ENCODE measurements around the gene KRT82.
"Not testable (repeated sequence)": the region's sequence is repeated elsewhere in the genome, so short reads cannot be mapped to it uniquely, and the experiment has no call there.

KRT82 gene

GRCh38 chr12:52405922-52406385 is at the start of gene KRT82:
Gene KRT82 (minus strand): TSS chr12:52406335. CDS start chr12:52406277, 58 bp downstream.
- Histone ChIP-seq H3K4me1 (ENCODE audit: control insufficient read depth, low read depth, low read length) (no peaks in the 10 kb centered on the region), H3K27ac (ENCODE audit: low read length) (no peak within 1 kb of the TSS), H3K27me3 (ENCODE audit: control insufficient read depth, insufficient read depth, low read length) (no peaks in the 10 kb centered on the region), H3K9me3 (ENCODE audit: control insufficient read depth, low read depth, low read length) (no peaks in the 10 kb centered on the region), H3K9ac (ENCODE audit: low read length) (no peak within 1 kb of the TSS), H3K4me3 (ENCODE audit: low read length) (no peak within 1 kb of the TSS), H3K36me3 (ENCODE audit: control insufficient read depth, low read depth, low read length) (no peaks in the 10 kb centered on the region)

- Histone ChIP-seq H3K27ac (ENCODE audit: low read length) (no peak overlapping the region), H3K36me3 (ENCODE audit: control insufficient read depth, low read depth, low read length) (no peaks in the 10 kb centered on the region), H3K27me3 (ENCODE audit: control insufficient read depth, insufficient read depth, low read length) (no peaks in the 10 kb centered on the region), H3K9ac (ENCODE audit: low read length) (no peak overlapping the region), H3K4me1 (ENCODE audit: control insufficient read depth, low read depth, low read length) (peaks cover 9% of the 10 kb centered on the region), H3K4me3 (ENCODE audit: low read length) (no peak overlapping the region), H3K9me3 (ENCODE audit: control insufficient read depth, low read depth, low read length) (no peaks in the 10 kb centered on the region)
Observed at GRCh38 chr12:52455821-52456220, 49.7 kb upstream of the KRT82 start.

GRCh38 chr12:52454411-52455201 is 48.5 kb upstream of the KRT82 start:
- H3K9ac ChIP-seq (ENCODE audit: low read length), result no peak overlapping the region
- H3K36me3 ChIP-seq (ENCODE audit: control insufficient read depth, low read depth, low read length), result no peaks in the 10 kb centered on the region
- H3K4me3 ChIP-seq (ENCODE audit: low read length), result no peak overlapping the region
- H3K9me3 ChIP-seq (ENCODE audit: control insufficient read depth, low read depth, low read length), result no peaks in the 10 kb centered on the region
- peaks cover 9% of the 10 kb centered on the region for H3K4me1 ChIP-seq (ENCODE audit: control insufficient read depth, low read depth, low read length)
- no peak overlapping the region for H3K27ac ChIP-seq (ENCODE audit: low read length)
- no peaks in the 10 kb centered on the region for H3K27me3 ChIP-seq (ENCODE audit: control insufficient read depth, insufficient read depth, low read length)

- H3K9me3 ChIP-seq (ENCODE audit: control insufficient read depth, low read depth, low read length), result no peaks in the 10 kb centered on the region
- no peak within 1 kb of the TSS for H3K4me3 ChIP-seq (ENCODE audit: low read length)
- no peaks in the 10 kb centered on the region for H3K27me3 ChIP-seq (ENCODE audit: control insufficient read depth, insufficient read depth, low read length)
- H3K9ac ChIP-seq (ENCODE audit: low read length), result no peak within 1 kb of the TSS
- peaks cover 9% of the 10 kb centered on the region for H3K4me1 ChIP-seq (ENCODE audit: control insufficient read depth, low read depth, low read length)
- no peak within 1 kb of the TSS for H3K27ac ChIP-seq (ENCODE audit: low read length)
- no peaks in the 10 kb centered on the region for H3K36me3 ChIP-seq (ENCODE audit: control insufficient read depth, low read depth, low read length)
Observed at GRCh38 chr12:52452101-52452500, 46.0 kb upstream of the KRT82 start, which contains the start of gene KRT6B. Gene KRT6B (minus strand): TSS chr12:52452146. CDS start chr12:52452078, 68 bp downstream.

- Histone ChIP-seq H3K4me3 (ENCODE audit: low read length) (no peak overlapping the region), H3K4me1 (ENCODE audit: control insufficient read depth, low read depth, low read length) (no peaks in the 10 kb centered on the region), H3K27ac (ENCODE audit: low read length) (no peak overlapping the region), H3K9ac (ENCODE audit: low read length) (no peak overlapping the region), H3K36me3 (ENCODE audit: control insufficient read depth, low read depth, low read length) (no peaks in the 10 kb centered on the region), H3K27me3 (ENCODE audit: control insufficient read depth, insufficient read depth, low read length) (no peaks in the 10 kb centered on the region), H3K9me3 (ENCODE audit: control insufficient read depth, low read depth, low read length) (no peaks in the 10 kb centered on the region)
Observed at GRCh38 chr12:52448228-52448627, 42.1 kb upstream of the KRT82 start.

GRCh38 chr12:52447196-52447595 is 41.1 kb upstream of the KRT82 start:
- not testable (repeated sequence) for H3K4me1 ChIP-seq (ENCODE audit: control insufficient read depth, low read depth, low read length); H3K27me3 ChIP-seq (ENCODE audit: control insufficient read depth, insufficient read depth, low read length); H3K9me3 ChIP-seq (ENCODE audit: control insufficient read depth, low read depth, low read length); H3K4me3 ChIP-seq (ENCODE audit: low read length); H3K36me3 ChIP-seq (ENCODE audit: control insufficient read depth, low read depth, low read length); H3K9ac ChIP-seq (ENCODE audit: low read length); H3K27ac ChIP-seq (ENCODE audit: low read length)

- Histone ChIP-seq H3K9me3 (ENCODE audit: control insufficient read depth, low read depth, low read length) (no peaks in the 10 kb centered on the region), H3K27me3 (ENCODE audit: control insufficient read depth, insufficient read depth, low read length) (no peaks in the 10 kb centered on the region), H3K36me3 (ENCODE audit: control insufficient read depth, low read depth, low read length) (no peaks in the 10 kb centered on the region), H3K4me3 (ENCODE audit: low read length) (no peak overlapping the region), H3K27ac (ENCODE audit: low read length) (no peak overlapping the region), H3K9ac (ENCODE audit: low read length) (no peak overlapping the region), H3K4me1 (ENCODE audit: control insufficient read depth, low read depth, low read length) (peaks cover 11% of the 10 kb centered on the region)
Observed at GRCh38 chr12:52446367-52447045, 40.4 kb upstream of the KRT82 start.

GRCh38 chr12:52445876-52446275 is 39.7 kb upstream of the KRT82 start:
- H3K9me3 ChIP-seq (ENCODE audit: control insufficient read depth, low read depth, low read length), result no peaks in the 10 kb centered on the region
- no peak overlapping the region for H3K27ac ChIP-seq (ENCODE audit: low read length)
- peaks cover 12% of the 10 kb centered on the region for H3K4me1 ChIP-seq (ENCODE audit: control insufficient read depth, low read depth, low read length)
- no peak overlapping the region for H3K9ac ChIP-seq (ENCODE audit: low read length)
- no peaks in the 10 kb centered on the region for H3K36me3 ChIP-seq (ENCODE audit: control insufficient read depth, low read depth, low read length)
- H3K4me3 ChIP-seq (ENCODE audit: low read length), result no peak overlapping the region
- H3K27me3 ChIP-seq (ENCODE audit: control insufficient read depth, insufficient read depth, low read length), result no peaks in the 10 kb centered on the region

GRCh38 chr12:52444647-52445595 is 38.8 kb upstream of the KRT82 start:
- Histone ChIP-seq H3K4me1 (ENCODE audit: control insufficient read depth, low read depth, low read length) (peaks cover 12% of the 10 kb centered on the region), H3K9ac (ENCODE audit: low read length) (no peak overlapping the region), H3K36me3 (ENCODE audit: control insufficient read depth, low read depth, low read length) (no peaks in the 10 kb centered on the region), H3K27ac (ENCODE audit: low read length) (no peak overlapping the region), H3K4me3 (ENCODE audit: low read length) (no peak overlapping the region), H3K9me3 (ENCODE audit: control insufficient read depth, low read depth, low read length) (no peaks in the 10 kb centered on the region), H3K27me3 (ENCODE audit: control insufficient read depth, insufficient read depth, low read length) (no peaks in the 10 kb centered on the region)

- H3K4me1 ChIP-seq (ENCODE audit: control insufficient read depth, low read depth, low read length), result peaks cover 12% of the 10 kb centered on the region
- H3K27ac ChIP-seq (ENCODE audit: low read length), result no peak overlapping the region
- no peak overlapping the region for H3K9ac ChIP-seq (ENCODE audit: low read length)
- H3K27me3 ChIP-seq (ENCODE audit: control insufficient read depth, insufficient read depth, low read length), result no peaks in the 10 kb centered on the region
- no peak overlapping the region for H3K4me3 ChIP-seq (ENCODE audit: low read length)
- H3K36me3 ChIP-seq (ENCODE audit: control insufficient read depth, low read depth, low read length), result no peaks in the 10 kb centered on the region
- no peaks in the 10 kb centered on the region for H3K9me3 ChIP-seq (ENCODE audit: control insufficient read depth, low read depth, low read length)
Observed at GRCh38 chr12:52443966-52444365, 37.8 kb upstream of the KRT82 start.

GRCh38 chr12:52442600-52443061 is 36.5 kb upstream of the KRT82 start:
- H3K9me3 ChIP-seq (ENCODE audit: control insufficient read depth, low read depth, low read length), result no peaks in the 10 kb centered on the region
- no peaks in the 10 kb centered on the region for H3K27me3 ChIP-seq (ENCODE audit: control insufficient read depth, insufficient read depth, low read length)
- no peaks in the 10 kb centered on the region for H3K36me3 ChIP-seq (ENCODE audit: control insufficient read depth, low read depth, low read length)
- no peak overlapping the region for H3K27ac ChIP-seq (ENCODE audit: low read length)
- peaks cover 12% of the 10 kb centered on the region for H3K4me1 ChIP-seq (ENCODE audit: control insufficient read depth, low read depth, low read length)
- H3K9ac ChIP-seq (ENCODE audit: low read length), result no peak overlapping the region
- no peak overlapping the region for H3K4me3 ChIP-seq (ENCODE audit: low read length)
